PC-3 (cell line): Measurements from ENCODE around the gene FLNA.
"Not testable (repeated sequence)": the region's sequence is repeated elsewhere in the genome, so short reads cannot be mapped to it uniquely, and the experiment has no call there.

ENCODE experiments used
- CTCF ChIP-seq: fragments of 300-600 bp; sonication (generic); conservative IDR thresholded peaks from 2 replicates; pipeline ENCODE4 v1.5.1; 2017; ENCODE audit warnings: antibody characterized with exemption, low read depth, mild to moderate bottlenecking, low read length
- EZH2 ChIP-seq: fragments of 300-600 bp; sonication (generic); IDR thresholded peaks from one replicate; pipeline ENCODE4 v1.6.1; 2017; ENCODE audit warnings: antibody characterized with exemption, mild to moderate bottlenecking, low read length; ENCODE audit not compliant: unreplicated experiment

GRCh38 chrX:154341399-154342298 is 32.8 kb downstream of the FLNA start:
- not testable (repeated sequence) for TF ChIP-seq CTCF, EZH2
